NCI-H1694 treated with DMSO at 0.1 percent for 48 hours (cell line): Measurements from ENCODE around the gene HAO2.

Experiments used
- DNase-seq: peaks from one replicate; lab custom pipeline; 2025; lab: John Stamatoyannopoulos, UW

The HAO2 gene

DNA sequence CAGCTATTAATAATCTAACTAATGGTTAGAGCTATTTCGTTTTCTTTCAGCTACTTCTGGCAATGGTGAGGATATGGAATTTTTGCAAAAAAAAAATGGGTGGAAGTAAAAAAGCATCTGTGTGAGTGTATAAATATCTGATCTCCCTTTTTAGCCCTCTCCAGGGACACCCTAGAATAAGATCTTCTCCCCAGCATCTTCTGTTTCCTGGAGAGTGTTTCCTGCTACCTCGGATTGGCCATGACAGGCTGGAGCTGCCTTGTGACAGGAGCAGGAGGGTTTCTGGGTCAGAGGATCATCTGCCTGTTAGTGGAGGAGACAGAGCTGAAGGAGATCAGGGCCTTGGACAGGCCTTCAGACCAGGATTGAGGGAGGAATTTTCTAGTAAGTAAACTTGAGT lies 70.2 kb downstream of the HAO2 start:
- no peak for DNase-seq

DNA sequence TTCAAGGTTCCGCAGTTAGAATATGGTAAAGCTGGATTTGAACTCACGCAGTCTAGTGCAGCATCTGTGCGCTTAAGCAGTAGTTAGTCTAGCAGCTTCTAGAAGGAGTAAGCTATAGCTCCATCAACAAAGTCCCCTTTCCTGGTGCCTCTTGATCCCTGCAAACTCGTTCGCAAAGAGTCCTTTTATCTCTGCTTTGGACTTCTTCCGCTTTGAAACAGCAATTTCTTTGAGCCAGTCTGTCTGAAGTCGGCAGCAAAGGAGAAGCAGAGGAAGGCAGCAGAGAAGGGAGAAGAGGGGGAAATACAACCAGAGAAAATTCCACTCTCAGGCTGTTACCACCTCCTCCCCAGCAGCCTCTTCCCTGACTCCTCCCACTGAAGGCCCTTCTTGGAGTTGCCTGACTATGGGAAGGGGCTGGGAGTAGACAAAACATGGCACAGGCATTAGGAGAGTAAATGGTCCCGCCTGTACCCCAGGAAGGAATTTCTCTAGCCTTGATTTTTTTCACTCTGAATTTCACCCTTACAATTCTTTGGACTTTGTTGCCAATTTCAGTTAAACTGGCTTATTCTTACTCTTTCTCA lies 72.2 kb downstream of the HAO2 start:
- DNase-seq, result no peak

DNA sequence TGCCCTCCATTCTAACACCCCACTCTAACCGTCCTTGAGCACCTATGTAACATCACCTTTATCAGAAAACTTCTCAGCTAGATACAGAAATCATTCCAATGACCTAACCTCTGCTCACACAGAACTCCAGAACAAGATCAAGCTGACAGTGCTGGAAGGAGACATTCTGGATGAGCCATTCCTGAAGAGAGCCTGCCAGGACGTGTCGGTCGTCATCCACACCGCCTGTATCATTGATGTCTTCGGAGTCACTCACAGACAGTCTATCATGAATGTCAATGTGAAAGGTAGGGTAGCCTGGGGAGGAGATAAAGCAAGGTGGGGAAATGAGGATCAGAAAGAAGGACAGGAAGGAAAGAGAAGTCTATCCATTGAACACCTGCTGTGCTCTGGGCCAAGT lies 74.2 kb downstream of the HAO2 start:
- DNase-seq, result no peak
